A549 (cell line): ENCODE data around the gene TGFBR3.

Experiments
- CBX2 ChIP-seq: fragments of 200-600 bp; sonication (generic); IDR thresholded peaks from 2 replicates; pipeline ENCODE4 v1.6.1; 2016; ENCODE audit warnings: low read depth, mild to moderate bottlenecking, borderline replicate concordance
- FOXS1 ChIP-seq: fragments of 250-450 bp; sonication (Bioruptor Pico); IDR thresholded peaks from 2 replicates; pipeline ENCODE4 v1.5.0; 2020; ENCODE audit warnings: mild to moderate bottlenecking, moderate library complexity
- POLR2A ChIP-seq: IDR thresholded peaks from 2 replicates; pipeline ENCODE4 v1.6.1; 2012; ENCODE audit warnings: mild to moderate bottlenecking, low read length
- TF ChIP-seq, protein P1 (sequence below): fragments of >200 bp; sonication (Bioruptor Twin); formaldehyde crosslinking; IDR thresholded peaks from 3 replicates; pipeline ENCODE4 v1.5.1; 2016

DNA sequence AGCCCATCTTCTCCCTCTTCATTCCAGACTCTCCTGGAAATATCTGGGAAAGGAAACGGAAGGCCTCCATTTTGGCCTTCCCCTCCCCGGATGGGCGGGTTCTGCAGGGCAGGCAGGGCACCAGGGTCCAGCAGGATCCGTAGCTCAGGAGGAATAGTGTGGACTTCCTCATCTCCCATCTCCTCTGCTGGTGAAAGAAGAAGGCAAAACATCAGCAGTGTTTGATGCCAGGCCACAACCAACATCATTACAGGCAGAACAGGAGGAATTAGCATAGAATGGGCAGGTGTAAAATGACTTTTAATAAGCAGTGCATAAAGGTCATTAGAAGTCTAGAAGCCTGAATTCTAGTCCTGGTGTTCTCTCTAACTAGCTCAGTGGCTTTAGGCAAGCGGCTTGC is 165.9 kb downstream of the TGFBR3 start:
- TF ChIP-seq, protein P1, sequence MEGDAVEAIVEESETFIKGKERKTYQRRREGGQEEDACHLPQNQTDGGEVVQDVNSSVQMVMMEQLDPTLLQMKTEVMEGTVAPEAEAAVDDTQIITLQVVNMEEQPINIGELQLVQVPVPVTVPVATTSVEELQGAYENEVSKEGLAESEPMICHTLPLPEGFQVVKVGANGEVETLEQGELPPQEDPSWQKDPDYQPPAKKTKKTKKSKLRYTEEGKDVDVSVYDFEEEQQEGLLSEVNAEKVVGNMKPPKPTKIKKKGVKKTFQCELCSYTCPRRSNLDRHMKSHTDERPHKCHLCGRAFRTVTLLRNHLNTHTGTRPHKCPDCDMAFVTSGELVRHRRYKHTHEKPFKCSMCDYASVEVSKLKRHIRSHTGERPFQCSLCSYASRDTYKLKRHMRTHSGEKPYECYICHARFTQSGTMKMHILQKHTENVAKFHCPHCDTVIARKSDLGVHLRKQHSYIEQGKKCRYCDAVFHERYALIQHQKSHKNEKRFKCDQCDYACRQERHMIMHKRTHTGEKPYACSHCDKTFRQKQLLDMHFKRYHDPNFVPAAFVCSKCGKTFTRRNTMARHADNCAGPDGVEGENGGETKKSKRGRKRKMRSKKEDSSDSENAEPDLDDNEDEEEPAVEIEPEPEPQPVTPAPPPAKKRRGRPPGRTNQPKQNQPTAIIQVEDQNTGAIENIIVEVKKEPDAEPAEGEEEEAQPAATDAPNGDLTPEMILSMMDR = no peak
- TF ChIP-seq FOXS1 (CRISPR knock-in tag) (no peak), CBX2 (no peak), POLR2A (no peak)
